ENCODE data around the gene FGF14. TPM values are rescaled to one million over a fixed set of nuclear protein-coding genes. Genes with fewer than 3 reads are reported as not detected.

FGF14 gene
- total RNA-seq, 1 experiment from 2014 or later = 0.22 TPM

DNA sequence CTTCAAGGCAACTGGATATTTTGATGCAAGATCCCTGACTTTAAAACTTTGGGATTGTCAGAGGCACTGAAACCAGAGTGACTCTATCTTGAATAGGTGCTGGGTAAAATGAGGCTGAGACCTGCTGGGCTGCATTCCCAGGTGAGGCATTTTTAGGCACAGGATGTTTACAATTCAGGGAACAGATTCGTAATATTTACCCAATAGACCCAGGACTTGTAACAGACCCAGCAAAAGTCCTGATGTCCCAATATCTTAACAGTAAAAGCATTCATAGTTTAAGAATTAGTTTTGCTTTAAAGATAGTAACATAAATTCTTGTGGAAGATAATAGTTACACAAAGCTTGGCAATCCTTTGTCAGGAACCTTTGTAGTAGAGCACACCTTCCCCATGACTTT is 166.2 kb downstream of the FGF14 start:
- no peaks in the 10 kb centered on the region for H3K79me2 ChIP-seq (ENCODE audit: insufficient read depth, low read length)
- H3K9ac ChIP-seq (ENCODE audit: extremely low read depth, insufficient read length, low read length) = no peak overlapping the region
- no peak overlapping the region for H3K56ac ChIP-seq (ENCODE audit: insufficient read length, low read depth, low read length)
- H3K4me1 Mint-ChIP-seq = peaks cover 14 to 18% of the 10 kb centered on the region in 2 experiments
- no peaks in the 10 kb centered on the region for H3K4me1 ChIP-seq (ENCODE audit: insufficient read depth, low read length)
- no peak overlapping the region for H3K4ac ChIP-seq (ENCODE audit: low read depth, low read length)
- no peak overlapping the region for H2AK5ac ChIP-seq (ENCODE audit: insufficient read length, low read length)
- no peaks in the 10 kb centered on the region for H3K27me3 ChIP-seq (ENCODE audit: insufficient read depth, low read length)
- no peak for DNase-seq
- no peak overlapping the region for H2AFZ ChIP-seq (ENCODE audit: low read length)
- H4K8ac ChIP-seq (replicated peaks; ENCODE audit: insufficient read length, low read depth, low read length) = no peak overlapping the region
- no peak overlapping the region for H3T11ph ChIP-seq (ENCODE audit: low read length)
- whole genome bisulfite sequencing (ENCODE audit: extremely low coverage, insufficient read length, low lambda C conversion rate) = no CpG with 5 or more reads among the region's 1 CpG
- H3K23me2 ChIP-seq (ENCODE audit: insufficient read length, low read depth, low read length, poor library complexity, severe bottlenecking) = no peaks in the 10 kb centered on the region
- H2BK15ac ChIP-seq (ENCODE audit: low read depth, low read length) = no peak overlapping the region
- no peaks in the 10 kb centered on the region for H3K9me3 Mint-ChIP-seq
- H2BK20ac ChIP-seq (ENCODE audit: low read depth, low read length, poor library complexity, severe bottlenecking) = no peak overlapping the region
- H3K23ac ChIP-seq (ENCODE audit: insufficient read length, low read depth, low read length) = no peak overlapping the region
- H3K27ac Mint-ChIP-seq = peak overlapping the region in 1 of 3 experiments; percentile 82; a peak in 1 of 7 replicates
- no peaks in the 10 kb centered on the region for H3K9me3 ChIP-seq (ENCODE audit: control insufficient read depth, low read depth, low read length)
- no peak overlapping the region for H4K5ac ChIP-seq (ENCODE audit: insufficient read length, low read depth, low read length)
- no peaks in the 10 kb centered on the region for H3K27me3 Mint-ChIP-seq (ENCODE audit: low read depth)
- H2BK12ac ChIP-seq (ENCODE audit: insufficient read length, low read depth, low read length) = no peak overlapping the region
- H3K4me2 ChIP-seq (ENCODE audit: insufficient read depth, insufficient read length, low read length) = no peak overlapping the region
- no peak overlapping the region for H3K14ac ChIP-seq (ENCODE audit: insufficient read depth, low read length)
- H3K79me1 ChIP-seq (ENCODE audit: insufficient read depth, low read depth, low read length, poor library complexity, severe bottlenecking) = no peaks in the 10 kb centered on the region
- no peak overlapping the region for H3K18ac ChIP-seq (ENCODE audit: insufficient read length, low read depth, low read length)
- H4K91ac ChIP-seq (ENCODE audit: insufficient read length, low read depth, low read length) = no peak overlapping the region
- H2BK5ac ChIP-seq (ENCODE audit: insufficient read length, low read length) = no peak overlapping the region
- no peaks in the 10 kb centered on the region for H4K20me1 ChIP-seq (ENCODE audit: control insufficient read depth, insufficient read depth, insufficient read length)
- no peaks in the 10 kb centered on the region for H3K36me3 Mint-ChIP-seq (ENCODE audit: insufficient read depth in 1 of 3, low read depth in 3 of 3)
- TF ChIP-seq, protein P1, sequence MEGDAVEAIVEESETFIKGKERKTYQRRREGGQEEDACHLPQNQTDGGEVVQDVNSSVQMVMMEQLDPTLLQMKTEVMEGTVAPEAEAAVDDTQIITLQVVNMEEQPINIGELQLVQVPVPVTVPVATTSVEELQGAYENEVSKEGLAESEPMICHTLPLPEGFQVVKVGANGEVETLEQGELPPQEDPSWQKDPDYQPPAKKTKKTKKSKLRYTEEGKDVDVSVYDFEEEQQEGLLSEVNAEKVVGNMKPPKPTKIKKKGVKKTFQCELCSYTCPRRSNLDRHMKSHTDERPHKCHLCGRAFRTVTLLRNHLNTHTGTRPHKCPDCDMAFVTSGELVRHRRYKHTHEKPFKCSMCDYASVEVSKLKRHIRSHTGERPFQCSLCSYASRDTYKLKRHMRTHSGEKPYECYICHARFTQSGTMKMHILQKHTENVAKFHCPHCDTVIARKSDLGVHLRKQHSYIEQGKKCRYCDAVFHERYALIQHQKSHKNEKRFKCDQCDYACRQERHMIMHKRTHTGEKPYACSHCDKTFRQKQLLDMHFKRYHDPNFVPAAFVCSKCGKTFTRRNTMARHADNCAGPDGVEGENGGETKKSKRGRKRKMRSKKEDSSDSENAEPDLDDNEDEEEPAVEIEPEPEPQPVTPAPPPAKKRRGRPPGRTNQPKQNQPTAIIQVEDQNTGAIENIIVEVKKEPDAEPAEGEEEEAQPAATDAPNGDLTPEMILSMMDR (conservative IDR thresholded peaks at IDR 0.05) = no peak
- H3K27ac ChIP-seq (ENCODE audit: insufficient read length, low read depth, low read length) = no peak overlapping the region
- no peak overlapping the region for H2BK120ac ChIP-seq (ENCODE audit: low read depth, low read length, poor library complexity, severe bottlenecking)
- H3K4me3 Mint-ChIP-seq = no peak overlapping the region

Measured in H9 (cell line).